GM18508 (cell line): ENCODE measurements around the gene C19orf38.

ENCODE experiments used
- ATAC-seq: cut with Tn5 transposase; IDR thresholded peaks from one replicate; pipeline ENCODE4 v1.9.1; 2021; ENCODE audit warnings: moderate number of reproducible peaks; ENCODE audit not compliant: insufficient read depth, unreplicated experiment

Gene C19orf38

GRCh38 chr19:10848230-10848856 lies at the start of gene C19orf38:
Gene C19orf38, plus strand, starts transcription at chr19:10848415. Its CDS starts 94 bp downstream, at chr19:10848509.
- no peak for ATAC-seq

- no peak for ATAC-seq
These were observed 47.7 kb upstream of the C19orf38 start for GRCh38 chr19:10800488-10800887.

GRCh38 chr19:10802479-10802878 lies 45.7 kb upstream of the C19orf38 start:
- ATAC-seq, result no peak

GRCh38 chr19:10803252-10803651 lies 45.0 kb upstream of the C19orf38 start:
- no peak for ATAC-seq

- ATAC-seq, result no peak
These were observed 43.0 kb upstream of the C19orf38 start for GRCh38 chr19:10805065-10805757.

- ATAC-seq, result no peak
These were observed 42.4 kb upstream of the C19orf38 start for GRCh38 chr19:10805758-10806247.

- ATAC-seq, result no peak
These were observed 39.1 kb upstream of the C19orf38 start for GRCh38 chr19:10808937-10809649.

- no peak for ATAC-seq
These were observed 38.4 kb upstream of the C19orf38 start for GRCh38 chr19:10809651-10810285.

GRCh38 chr19:10811391-10812111 lies 36.7 kb upstream of the C19orf38 start:
- no peak for ATAC-seq

GRCh38 chr19:10812196-10812595 lies 36.0 kb upstream of the C19orf38 start:
- no peak for ATAC-seq

GRCh38 chr19:10812902-10813404 lies 35.3 kb upstream of the C19orf38 start:
- no peak for ATAC-seq

GRCh38 chr19:10815007-10815536 lies 33.1 kb upstream of the C19orf38 start:
- ATAC-seq, result no peak

GRCh38 chr19:10815969-10816644 lies 32.1 kb upstream of the C19orf38 start:
- ATAC-seq, result no peak

GRCh38 chr19:10816691-10817090 lies 31.5 kb upstream of the C19orf38 start:
- no peak for ATAC-seq

GRCh38 chr19:10817291-10818038 lies 30.8 kb upstream of the C19orf38 start:
- no peak for ATAC-seq

GRCh38 chr19:10818301-10819123 lies 29.7 kb upstream of the C19orf38 start:
- ATAC-seq, result no peak
